Calu3 (cell line): ENCODE data around the gene NODAL. TPM values are rescaled to one million over a fixed set of nuclear protein-coding genes. Genes with fewer than 3 reads are reported as not detected.

Source experiments
- BruUV-seq: library from RNA; stranded (reverse); fragments of 400-500 nt; replicated peaks from 2 replicates; lab custom pipeline; 2021; lab: Mats Ljungman, UMichigan
- CTCF ChIA-PET: fragments of 300-600 bp; sonication (Branson Sonifier 250); formaldehyde crosslinking; loops from one replicate; lab custom pipeline; 2022; ENCODE audit warnings: antibody characterized with exemption; lab: Charles Lee
- DNase-seq: peaks from one replicate; pipeline ENCODE4 v3.0.0; 2022
- H3K27ac Mint-ChIP-seq: one replicate; pipeline ENCODE4 v1.8.0; 2022; ENCODE audit warnings: mixed read lengths; ENCODE audit not compliant: unreplicated experiment
- H3K27me3 Mint-ChIP-seq: one replicate; pipeline ENCODE4 v1.8.0; 2022; ENCODE audit warnings: mixed read lengths; ENCODE audit not compliant: unreplicated experiment
- H3K36me3 Mint-ChIP-seq: one replicate; pipeline ENCODE4 v1.8.0; 2022; ENCODE audit warnings: mild to moderate bottlenecking, moderate library complexity, mixed read lengths; ENCODE audit not compliant: insufficient read depth, unreplicated experiment
- H3K4me1 Mint-ChIP-seq: one replicate; pipeline ENCODE4 v1.8.0; 2022; ENCODE audit warnings: mild to moderate bottlenecking, low read depth, mixed read lengths; ENCODE audit not compliant: unreplicated experiment
- H3K4me3 Mint-ChIP-seq: one replicate; pipeline ENCODE4 v1.8.0; 2022; ENCODE audit warnings: mild to moderate bottlenecking, low read depth, moderate library complexity, mixed read lengths; ENCODE audit not compliant: unreplicated experiment
- H3K9me3 Mint-ChIP-seq: one replicate; pipeline ENCODE4 v1.8.0; 2022; ENCODE audit warnings: low read depth, mixed read lengths; ENCODE audit not compliant: unreplicated experiment
- intact Hi-C: fragments of 100-400 bp; cut with micrococcal nuclease; formaldehyde crosslinking; loops from one replicate; pipeline ENCODE4 v1.10.0; 2022; ENCODE audit not compliant: unreplicated experiment
- total RNA-seq: library from RNA; stranded (reverse); gene quantifications from 2 replicates; pipeline ENCODE4 v1.2.3, GENCODE V29; 2022
- TF ChIP-seq, protein P1 (sequence below): fragments of 200-600 bp; IDR thresholded peaks from one replicate; pipeline ENCODE4 v1.8.0; 2022; ENCODE audit warnings: antibody characterized with exemption; ENCODE audit not compliant: unreplicated experiment

Gene NODAL
- total RNA-seq, 1 experiment from 2014 or later: not detected

DNA sequence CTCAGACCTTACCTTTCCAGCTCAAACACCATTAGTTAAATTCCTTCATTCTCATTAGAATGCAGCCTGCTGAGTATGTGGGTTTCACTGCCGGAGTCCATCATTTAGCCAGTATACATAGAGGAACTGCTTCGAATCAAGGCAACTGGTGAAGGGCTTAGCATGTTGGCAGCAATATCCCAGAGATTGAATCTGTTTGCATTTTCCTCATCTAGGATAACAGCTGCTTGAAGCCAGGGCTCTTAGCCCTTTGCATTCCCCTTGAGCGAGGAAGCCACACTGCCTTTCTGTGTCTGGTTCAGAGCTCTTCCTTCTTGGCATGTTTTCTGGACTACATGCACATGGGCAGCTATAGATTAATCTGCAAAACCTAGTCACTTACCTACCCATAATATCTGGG, 14.7 kb downstream of the NODAL start:
- no TSS peak for BruUV-seq
- peaks cover 21% of the 10 kb centered on the region for H3K36me3 Mint-ChIP-seq
- no peak for DNase-seq
- no peaks in the 10 kb centered on the region for H3K27me3 Mint-ChIP-seq
- no peak overlapping the region for H3K27ac Mint-ChIP-seq
- no peaks in the 10 kb centered on the region for H3K4me1 Mint-ChIP-seq
- no peak overlapping the region for H3K4me3 Mint-ChIP-seq
- intact Hi-C loops: no loop called here
- CTCF ChIA-PET: interaction anchor here (0.5 to 0.9 kb wide), 2 partner anchors 9 to 163 kb away, joined by 5 to 6 read pairs; no protein-coding TSS in a partner anchor
- TF ChIP-seq, protein P1, sequence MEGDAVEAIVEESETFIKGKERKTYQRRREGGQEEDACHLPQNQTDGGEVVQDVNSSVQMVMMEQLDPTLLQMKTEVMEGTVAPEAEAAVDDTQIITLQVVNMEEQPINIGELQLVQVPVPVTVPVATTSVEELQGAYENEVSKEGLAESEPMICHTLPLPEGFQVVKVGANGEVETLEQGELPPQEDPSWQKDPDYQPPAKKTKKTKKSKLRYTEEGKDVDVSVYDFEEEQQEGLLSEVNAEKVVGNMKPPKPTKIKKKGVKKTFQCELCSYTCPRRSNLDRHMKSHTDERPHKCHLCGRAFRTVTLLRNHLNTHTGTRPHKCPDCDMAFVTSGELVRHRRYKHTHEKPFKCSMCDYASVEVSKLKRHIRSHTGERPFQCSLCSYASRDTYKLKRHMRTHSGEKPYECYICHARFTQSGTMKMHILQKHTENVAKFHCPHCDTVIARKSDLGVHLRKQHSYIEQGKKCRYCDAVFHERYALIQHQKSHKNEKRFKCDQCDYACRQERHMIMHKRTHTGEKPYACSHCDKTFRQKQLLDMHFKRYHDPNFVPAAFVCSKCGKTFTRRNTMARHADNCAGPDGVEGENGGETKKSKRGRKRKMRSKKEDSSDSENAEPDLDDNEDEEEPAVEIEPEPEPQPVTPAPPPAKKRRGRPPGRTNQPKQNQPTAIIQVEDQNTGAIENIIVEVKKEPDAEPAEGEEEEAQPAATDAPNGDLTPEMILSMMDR: no peak
- no peaks in the 10 kb centered on the region for H3K9me3 Mint-ChIP-seq

DNA sequence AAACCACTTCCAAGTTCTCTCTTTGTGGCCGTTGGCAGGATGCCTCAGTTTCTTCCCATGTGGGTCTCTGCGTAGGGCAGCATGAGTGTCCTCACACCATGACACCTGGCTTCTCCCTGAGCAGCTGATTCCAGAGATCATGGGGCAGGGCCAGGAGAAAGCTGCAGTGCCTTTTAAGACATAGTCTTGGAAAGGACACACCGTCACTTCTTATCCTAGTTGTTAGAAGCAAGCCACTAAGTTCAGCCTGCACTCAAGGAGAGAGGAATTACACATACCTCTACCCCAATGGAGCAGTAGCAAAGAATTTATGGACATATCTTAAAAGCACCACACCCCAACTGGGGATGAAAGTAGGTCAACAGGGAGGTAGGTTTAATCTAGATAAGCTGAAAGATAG, 16.4 kb downstream of the NODAL start:
- intact Hi-C loops: no loop called here
- DNase-seq: no peak
- CTCF ChIA-PET: no interaction called here
- Mint-ChIP-seq H3K36me3 (peaks cover 28% of the 10 kb centered on the region), H3K9me3 (no peaks in the 10 kb centered on the region), H3K4me1 (no peaks in the 10 kb centered on the region), H3K4me3 (no peak overlapping the region), H3K27me3 (no peaks in the 10 kb centered on the region), H3K27ac (no peak overlapping the region)
- TF ChIP-seq, protein P1: no peak
- no TSS peak for BruUV-seq

DNA sequence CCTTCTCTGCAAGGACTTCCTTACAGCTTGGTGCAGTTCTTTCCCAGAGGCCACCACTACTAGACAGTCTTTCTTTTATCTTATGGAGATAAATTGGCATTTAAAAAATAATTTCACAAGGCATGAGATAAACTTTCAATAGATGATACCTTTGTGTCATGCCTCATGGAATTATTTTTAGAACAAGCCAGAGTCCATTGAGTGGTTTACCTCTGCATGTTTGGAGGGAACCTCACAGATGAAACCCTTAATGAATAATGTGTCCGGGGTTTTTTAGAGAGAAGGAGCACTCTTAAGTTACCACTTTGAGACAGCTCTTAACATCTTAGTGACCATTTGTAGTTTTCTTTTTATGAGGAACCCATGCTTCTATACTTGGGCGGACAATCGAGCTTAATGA, 17.2 kb downstream of the NODAL start:
- no peak overlapping the region for H3K27ac Mint-ChIP-seq
- H3K4me1 Mint-ChIP-seq: no peaks in the 10 kb centered on the region
- no TSS peak for BruUV-seq
- intact Hi-C loops: no loop called here
- H3K27me3 Mint-ChIP-seq: no peaks in the 10 kb centered on the region
- H3K9me3 Mint-ChIP-seq: no peaks in the 10 kb centered on the region
- H3K36me3 Mint-ChIP-seq: peaks cover 32% of the 10 kb centered on the region
- TF ChIP-seq, protein P1: no peak
- no peak overlapping the region for H3K4me3 Mint-ChIP-seq
- CTCF ChIA-PET: no interaction called here
- DNase-seq: no peak

DNA sequence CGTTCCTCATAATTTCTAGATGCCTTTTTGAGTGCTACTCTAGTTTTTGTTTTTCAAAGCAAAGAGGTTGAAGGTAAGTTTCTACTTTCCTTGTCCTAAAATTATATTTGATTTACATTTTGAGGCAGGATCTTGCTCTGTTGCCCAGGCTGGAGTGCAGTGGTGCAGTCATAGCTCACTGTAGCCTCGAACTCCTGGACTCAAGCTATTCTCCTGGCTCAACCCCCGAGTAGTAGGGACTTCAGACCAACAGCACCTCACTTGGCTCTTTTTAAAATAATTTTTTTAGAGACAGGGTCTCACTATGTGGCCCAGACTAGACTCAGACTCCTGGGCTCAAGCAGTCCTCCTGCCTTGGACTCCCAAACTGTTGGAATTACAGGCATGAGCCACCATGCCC, 22.8 kb downstream of the NODAL start:
- Mint-ChIP-seq H3K4me3 (no peak overlapping the region), H3K4me1 (peaks cover 11% of the 10 kb centered on the region), H3K36me3 (peaks cover 27% of the 10 kb centered on the region), H3K27ac (no peak overlapping the region), H3K27me3 (no peaks in the 10 kb centered on the region), H3K9me3 (no peaks in the 10 kb centered on the region)
- intact Hi-C loops: no loop called here
- no TSS peak for BruUV-seq
- TF ChIP-seq, protein P1: no peak
- CTCF ChIA-PET: no interaction called here
- no peak for DNase-seq
